SK-N-MC (cell line): Measurements from ENCODE around the gene AKAP13.

Experiments
- DNase-seq: peaks from one replicate; pipeline ENCODE4 v3.0.0-alpha.2; 2011; ENCODE audit warnings: low read depth, low spot score
- H3K27ac ChIP-seq: fragments of 200-600 bp; sonication (generic); 2 replicates; pipeline ENCODE4 v1.5.1; 2016; ENCODE audit warnings: mixed run types
- H3K36me3 ChIP-seq: fragments of 200-600 bp; sonication (generic); 2 replicates; pipeline ENCODE4 v1.6.1; 2017; ENCODE audit warnings: antibody characterized with exemption, low read length, mixed read lengths; ENCODE audit not compliant: insufficient read depth
- H3K4me3 ChIP-seq: fragments of 200-600 bp; sonication (generic); 2 replicates; pipeline ENCODE4 v1.5.1; 2016
- H3K9ac ChIP-seq: fragments of 200-600 bp; sonication (generic); 2 replicates; pipeline ENCODE4 v1.8.0; 2017; ENCODE audit warnings: mixed run types, mixed read lengths; ENCODE audit not compliant: insufficient read length
- H3K9me3 ChIP-seq: fragments of 200-600 bp; sonication (generic); 2 replicates; pipeline ENCODE4 v1.6.1; 2017; ENCODE audit warnings: low read depth, mild to moderate bottlenecking, antibody characterized with exemption, low read length, moderate library complexity, mixed read lengths
- EZH2 ChIP-seq: fragments of 200-600 bp; sonication (generic); IDR thresholded peaks from one replicate; pipeline ENCODE4 v1.6.1; 2017; ENCODE audit warnings: antibody characterized with exemption
- FOXP2 ChIP-seq: optimal IDR thresholded peaks from 2 replicates; pipeline ENCODE3; 2011; ENCODE audit warnings: mild to moderate bottlenecking, moderate library complexity; ENCODE audit not compliant: insufficient read depth; ENCODE audit errors: extremely low read length, control extremely low read depth
- POLR2AphosphoS5 ChIP-seq: IDR thresholded peaks from 2 replicates; pipeline ENCODE4 v1.6.1; 2012; ENCODE audit warnings: mild to moderate bottlenecking, low read depth, low read length, borderline replicate concordance

The AKAP13 gene

GRCh38 chr15:85542488-85542887 lies 162.1 kb downstream of the AKAP13 start:
- no peak overlapping the region for H3K4me3 ChIP-seq
- H3K27ac ChIP-seq = no peak overlapping the region
- no peak overlapping the region for H3K9ac ChIP-seq
- no peak for TF ChIP-seq FOXP2
- no peak for TF ChIP-seq EZH2
- TF ChIP-seq POLR2AphosphoS5 = no peak
- H3K9me3 ChIP-seq = no peaks in the 10 kb centered on the region
- H3K36me3 ChIP-seq = no peaks in the 10 kb centered on the region
- DNase-seq = no peak

DNA sequence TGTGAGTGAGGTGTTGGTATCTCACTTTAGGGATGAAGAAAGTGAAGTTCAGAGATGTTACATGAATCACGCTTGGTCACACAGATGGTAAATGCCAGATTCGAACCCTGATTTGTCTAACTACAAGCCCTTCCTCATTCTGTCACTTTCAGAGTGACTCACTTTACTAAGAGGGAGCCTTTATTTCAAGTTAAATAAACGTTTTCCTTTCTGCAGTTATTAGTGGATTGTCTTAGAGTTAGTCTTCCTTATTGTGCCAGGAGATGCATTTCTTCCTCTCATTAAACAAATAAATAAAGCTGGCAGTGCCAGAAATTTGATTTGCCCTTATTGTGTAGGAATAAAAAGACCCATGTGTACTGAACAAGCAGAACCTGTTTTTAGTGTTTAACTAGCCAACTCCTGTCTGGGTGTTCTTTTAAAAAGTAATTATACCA lies 162.5 kb downstream of the AKAP13 start:
- Histone ChIP-seq H3K4me3 (no peak overlapping the region), H3K36me3 (no peaks in the 10 kb centered on the region), H3K27ac (no peak overlapping the region), H3K9ac (no peak overlapping the region), H3K9me3 (no peaks in the 10 kb centered on the region)
- DNase-seq = no peak
- TF ChIP-seq FOXP2 (no peak), EZH2 (no peak), POLR2AphosphoS5 (no peak)

- no peaks in the 10 kb centered on the region for H3K36me3 ChIP-seq
- H3K4me3 ChIP-seq = no peak overlapping the region
- no peaks in the 10 kb centered on the region for H3K9me3 ChIP-seq
- DNase-seq = no peak
- H3K27ac ChIP-seq = no peak overlapping the region
- TF ChIP-seq POLR2AphosphoS5 = no peak
- TF ChIP-seq FOXP2 = no peak
- no peak for TF ChIP-seq EZH2
- no peak overlapping the region for H3K9ac ChIP-seq
Measured at GRCh38 chr15:85543741-85544155, 163.3 kb downstream of the AKAP13 start.

- Histone ChIP-seq H3K9me3 (no peaks in the 10 kb centered on the region), H3K9ac (no peak overlapping the region), H3K4me3 (no peak overlapping the region), H3K27ac (no peak overlapping the region), H3K36me3 (no peaks in the 10 kb centered on the region)
- TF ChIP-seq POLR2AphosphoS5 (no peak), EZH2 (no peak), FOXP2 (no peak)
- DNase-seq = no peak
Measured at GRCh38 chr15:85545185-85545584, 164.8 kb downstream of the AKAP13 start.

DNA sequence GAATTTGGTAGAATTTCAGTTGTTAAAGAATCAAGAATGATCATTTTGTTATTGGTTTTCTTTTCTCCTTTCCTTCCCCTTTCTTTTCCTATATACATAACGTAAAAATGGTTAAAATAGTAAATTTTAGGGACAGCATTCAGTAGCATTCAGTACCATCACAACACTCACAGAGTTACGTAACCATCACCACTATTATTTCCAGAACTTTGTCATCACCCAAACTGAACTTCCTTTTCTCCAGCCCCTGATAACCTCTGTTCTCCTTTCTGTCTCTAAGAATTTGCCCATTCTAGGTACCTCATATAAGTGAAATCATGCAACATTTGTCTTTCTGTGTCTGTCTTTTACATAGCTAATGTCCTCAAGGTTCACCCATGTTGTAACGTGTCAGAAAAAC lies 165.3 kb downstream of the AKAP13 start:
- Histone ChIP-seq H3K36me3 (no peaks in the 10 kb centered on the region), H3K9me3 (no peaks in the 10 kb centered on the region), H3K9ac (no peak overlapping the region), H3K27ac (no peak overlapping the region), H3K4me3 (no peak overlapping the region)
- TF ChIP-seq EZH2 = no peak
- TF ChIP-seq FOXP2 = no peak
- TF ChIP-seq POLR2AphosphoS5 = no peak
- no peak for DNase-seq

DNA sequence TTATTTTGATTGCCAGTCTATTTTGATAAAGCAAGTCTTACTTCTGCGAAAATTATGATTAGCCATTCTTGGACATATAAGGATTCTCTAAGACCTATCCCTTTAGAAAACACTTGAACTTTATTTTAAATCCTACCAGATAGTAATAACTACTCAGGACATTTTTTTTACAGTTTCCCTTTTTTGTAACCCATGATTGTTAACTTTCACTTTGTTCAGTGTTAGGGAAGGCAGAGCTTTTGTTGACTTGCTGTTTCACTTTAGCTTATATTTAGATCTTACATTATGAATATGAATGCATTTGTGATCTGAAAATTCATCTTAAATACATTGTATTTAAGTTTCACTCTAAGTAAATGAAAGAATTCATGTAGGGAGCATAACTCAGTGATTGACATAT lies 167.0 kb downstream of the AKAP13 start:
- DNase-seq = no peak

DNA sequence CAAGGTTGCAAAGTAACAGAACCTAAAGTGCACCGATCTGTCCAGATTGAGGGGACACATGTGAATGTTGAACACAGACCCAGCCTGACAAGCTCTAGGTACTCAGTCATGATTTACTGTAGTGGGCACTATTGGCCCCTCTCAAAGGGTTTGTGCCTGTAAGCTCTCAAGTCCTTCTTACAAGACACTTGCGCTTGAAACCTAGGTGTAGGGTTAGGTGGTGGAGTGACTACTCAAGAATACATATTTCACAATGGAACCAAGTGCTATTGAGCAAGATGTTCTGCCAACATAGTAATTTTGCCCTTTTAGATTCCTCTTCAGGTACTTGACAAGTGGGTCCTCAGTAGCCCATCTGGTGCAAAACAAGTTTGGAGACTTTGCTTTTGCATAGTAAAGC lies 169.9 kb downstream of the AKAP13 start:
- TF ChIP-seq EZH2 (no peak), POLR2AphosphoS5 (no peak), FOXP2 (no peak)
- DNase-seq = no peak
- H3K36me3 ChIP-seq = peaks cover 4% of the 10 kb centered on the region; the same call in 1 of the 2 replicates
- H3K9ac ChIP-seq = no peak overlapping the region
- H3K9me3 ChIP-seq = no peaks in the 10 kb centered on the region
- H3K4me3 ChIP-seq = no peak overlapping the region
- H3K27ac ChIP-seq = no peak overlapping the region

More for the DNA sequence above, 167.0 kb downstream of the AKAP13 start:
- Histone ChIP-seq H3K36me3 (no peaks in the 10 kb centered on the region), H3K9ac (no peak overlapping the region), H3K4me3 (no peak overlapping the region), H3K9me3 (no peaks in the 10 kb centered on the region), H3K27ac (no peak overlapping the region)
- no peak for TF ChIP-seq EZH2
- TF ChIP-seq FOXP2 = no peak
- no peak for TF ChIP-seq POLR2AphosphoS5

DNA sequence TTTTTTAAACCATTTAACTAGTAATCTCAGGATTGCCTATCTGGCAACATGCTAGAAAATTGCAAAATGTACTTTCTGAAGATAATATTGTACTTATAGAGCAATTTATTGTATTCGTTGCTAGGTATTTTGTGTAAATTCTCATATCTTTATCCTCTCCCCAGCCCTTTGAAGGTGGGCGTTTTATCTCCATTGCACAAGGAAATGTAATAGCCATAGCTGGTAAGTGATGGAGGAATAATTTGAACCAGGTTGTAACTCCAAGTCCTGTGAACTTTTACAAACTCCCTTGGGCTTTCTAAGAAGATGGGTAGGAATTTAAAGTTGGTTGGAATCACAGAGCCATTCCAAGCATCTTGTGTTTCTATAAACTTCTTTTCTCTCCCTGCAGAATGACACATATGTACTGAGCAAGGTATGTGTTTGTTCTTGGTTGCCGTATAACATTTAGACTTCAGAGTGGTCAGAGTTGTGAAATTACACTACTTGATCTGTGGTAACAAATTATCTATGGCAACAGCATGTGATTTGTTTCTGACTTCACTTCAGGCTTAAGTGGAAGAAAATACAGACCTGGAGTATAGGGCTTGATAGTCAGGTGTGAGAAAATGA lies 170.9 kb downstream of the AKAP13 start:
- Histone ChIP-seq H3K4me3 (no peak overlapping the region), H3K9ac (no peak overlapping the region), H3K9me3 (no peaks in the 10 kb centered on the region), H3K36me3 (peaks cover 4% of the 10 kb centered on the region; the same call in 1 of the 2 replicates), H3K27ac (no peak overlapping the region)
- DNase-seq = no peak
- TF ChIP-seq EZH2 = no peak
- no peak for TF ChIP-seq POLR2AphosphoS5
- no peak for TF ChIP-seq FOXP2
